ENCODE data around the gene TSPAN3.

Gene TSPAN3

GRCh38 chr15:77071305-77072223 lies 655 bp upstream of the TSPAN3 start:
- no peak for TF ChIP-seq CTCF (IDR thresholded peaks at IDR 0.05; ENCODE audit: low read depth, low read length, missing control alignments)
- H3K4me3 ChIP-seq (ENCODE audit: low read depth, low read length): no peak overlapping the region
- no peak for DNase-seq
- in situ Hi-C loops (cut with HindIII; ENCODE audit: low pct_ligation_motif_present, low sequenced_read_pairs): no loop called here
- H3K27me3 ChIP-seq (replicated peaks): no peaks in the 10 kb centered on the region
- H3K27ac ChIP-seq: no peak overlapping the region
- H3K36me3 ChIP-seq (replicated peaks): no peaks in the 10 kb centered on the region

- no peaks in the 10 kb centered on the region for H3K27me3 ChIP-seq (replicated peaks)
- H3K36me3 ChIP-seq (replicated peaks): no peaks in the 10 kb centered on the region
- in situ Hi-C loops (cut with HindIII; ENCODE audit: low pct_ligation_motif_present, low sequenced_read_pairs): no loop called here
- DNase-seq: no peak
- TF ChIP-seq CTCF (IDR thresholded peaks at IDR 0.05; ENCODE audit: low read depth, low read length, missing control alignments): no peak
- peak overlapping the region; percentile 73 for H3K4me3 ChIP-seq (ENCODE audit: low read depth, low read length)
- H3K27ac ChIP-seq: peak overlapping the region; percentile 73
Measured at GRCh38 chr15:77070180-77070494, 772 bp downstream of the TSPAN3 start.

- no peaks in the 10 kb centered on the region for H3K36me3 ChIP-seq (replicated peaks)
- in situ Hi-C loops (cut with HindIII; ENCODE audit: low pct_ligation_motif_present, low sequenced_read_pairs): no loop called here
- no peak for DNase-seq
- peak overlapping the region; percentile 73 for H3K4me3 ChIP-seq (ENCODE audit: low read depth, low read length)
- H3K27me3 ChIP-seq (replicated peaks): no peaks in the 10 kb centered on the region
- TF ChIP-seq CTCF (IDR thresholded peaks at IDR 0.05; ENCODE audit: low read depth, low read length, missing control alignments): no peak
- H3K27ac ChIP-seq: no peak overlapping the region
Measured at GRCh38 chr15:77069521-77070121, 1.3 kb downstream of the TSPAN3 start.

- Histone ChIP-seq H3K27ac (no peak overlapping the region), H3K4me3 (ENCODE audit: low read depth, low read length) (no peak overlapping the region), H3K27me3 (replicated peaks) (no peaks in the 10 kb centered on the region), H3K36me3 (replicated peaks) (no peaks in the 10 kb centered on the region)
- in situ Hi-C loops (cut with HindIII; ENCODE audit: low pct_ligation_motif_present, low sequenced_read_pairs): no loop called here
- DNase-seq: no peak
- TF ChIP-seq CTCF (IDR thresholded peaks at IDR 0.05; ENCODE audit: low read depth, low read length, missing control alignments): no peak
Measured at GRCh38 chr15:77068633-77069032, 2.3 kb downstream of the TSPAN3 start.

GRCh38 chr15:77067691-77068367 lies 3.1 kb downstream of the TSPAN3 start:
- Histone ChIP-seq H3K36me3 (replicated peaks) (no peaks in the 10 kb centered on the region), H3K27ac (no peak overlapping the region), H3K27me3 (replicated peaks) (no peaks in the 10 kb centered on the region), H3K4me3 (ENCODE audit: low read depth, low read length) (no peak overlapping the region)
- no peak for TF ChIP-seq CTCF (IDR thresholded peaks at IDR 0.05; ENCODE audit: low read depth, low read length, missing control alignments)
- in situ Hi-C loops (cut with HindIII; ENCODE audit: low pct_ligation_motif_present, low sequenced_read_pairs): no loop called here
- DNase-seq: no peak
